HG02588 (cell line): ENCODE data around the gene KCNJ12.
"Not testable (repeated sequence)": the region's sequence is repeated elsewhere in the genome, so short reads cannot be mapped to it uniquely, and the experiment has no call there.

Experiments used
- ATAC-seq: cut with Tn5 transposase; IDR thresholded peaks from one replicate; pipeline ENCODE4 v1.9.1; 2021; ENCODE audit warnings: mild to moderate bottlenecking, moderate library complexity; ENCODE audit not compliant: unreplicated experiment

KCNJ12 gene

DNA sequence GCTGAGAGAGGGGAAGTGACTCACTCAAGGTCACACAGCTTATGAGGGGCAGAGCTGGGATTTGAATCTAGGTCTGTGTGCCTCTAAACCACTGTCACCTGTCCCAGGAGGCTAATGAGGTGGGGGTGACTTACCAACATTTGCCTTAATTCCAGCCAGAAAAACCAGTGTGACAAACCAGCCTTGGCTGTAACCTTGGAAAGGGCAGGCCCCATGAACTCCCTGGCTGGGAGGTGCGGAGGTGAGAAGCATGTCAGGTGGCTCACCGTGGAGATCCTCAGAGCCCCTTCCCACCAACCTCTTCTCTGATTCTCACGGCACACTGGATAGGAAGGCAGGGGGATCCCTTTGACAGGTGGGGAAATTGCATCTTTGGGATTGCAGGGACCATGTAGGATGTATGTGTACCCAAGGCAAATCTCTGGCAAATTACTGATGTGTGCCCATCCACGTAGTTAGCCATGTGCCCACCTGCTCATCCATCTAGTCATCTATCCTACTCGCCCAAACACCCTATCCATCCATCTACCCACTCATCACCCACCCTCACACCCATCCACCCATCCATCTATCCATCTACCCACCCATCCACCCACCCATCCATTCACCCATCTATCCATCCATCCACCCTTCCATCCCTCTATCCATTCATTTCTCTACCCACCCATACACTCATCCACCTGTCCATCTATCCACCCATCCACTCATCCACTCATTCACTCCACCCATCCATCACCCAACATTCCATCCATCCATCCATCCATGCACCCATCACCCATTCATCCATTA, 30.7 kb downstream of the KCNJ12 start:
- not testable (repeated sequence) for ATAC-seq

DNA sequence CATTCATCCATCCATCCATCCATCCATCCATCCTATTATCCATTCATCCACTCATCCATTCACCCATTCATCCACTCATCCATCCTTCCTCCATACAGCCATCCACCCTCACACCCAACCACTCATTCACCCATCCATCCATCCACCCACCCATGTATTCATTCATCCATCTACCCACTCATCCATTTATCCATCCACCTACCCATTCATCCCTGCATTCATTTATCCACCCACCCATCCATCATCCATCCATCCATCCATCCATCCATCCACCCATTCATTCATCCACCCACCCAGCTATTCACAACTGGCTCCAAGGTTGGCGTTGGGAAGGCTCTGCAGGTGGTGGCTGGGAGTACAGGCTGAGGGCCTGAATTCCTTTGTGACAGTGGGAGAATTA, 31.6 kb downstream of the KCNJ12 start:
- ATAC-seq, result not testable (repeated sequence)

DNA sequence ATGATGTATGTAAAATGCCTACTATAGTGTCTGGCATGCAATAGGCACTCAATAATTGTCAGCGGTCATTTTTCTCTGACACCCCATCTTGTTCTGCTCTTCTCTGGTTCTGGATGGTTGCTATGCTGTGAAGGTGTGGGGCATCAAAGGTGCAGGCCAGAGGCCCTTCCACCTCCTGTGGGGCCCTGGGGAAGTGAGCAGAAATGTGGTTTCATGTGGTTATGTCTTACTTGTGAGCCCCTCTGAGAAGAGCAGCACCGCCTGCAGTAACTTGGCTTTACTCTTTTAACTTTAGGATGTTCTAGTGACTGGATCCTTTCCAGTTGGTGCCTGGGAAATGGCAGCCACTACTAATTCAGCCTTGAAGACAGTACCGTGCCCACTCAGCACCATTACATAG, 32.1 kb downstream of the KCNJ12 start:
- not testable (repeated sequence) for ATAC-seq

DNA sequence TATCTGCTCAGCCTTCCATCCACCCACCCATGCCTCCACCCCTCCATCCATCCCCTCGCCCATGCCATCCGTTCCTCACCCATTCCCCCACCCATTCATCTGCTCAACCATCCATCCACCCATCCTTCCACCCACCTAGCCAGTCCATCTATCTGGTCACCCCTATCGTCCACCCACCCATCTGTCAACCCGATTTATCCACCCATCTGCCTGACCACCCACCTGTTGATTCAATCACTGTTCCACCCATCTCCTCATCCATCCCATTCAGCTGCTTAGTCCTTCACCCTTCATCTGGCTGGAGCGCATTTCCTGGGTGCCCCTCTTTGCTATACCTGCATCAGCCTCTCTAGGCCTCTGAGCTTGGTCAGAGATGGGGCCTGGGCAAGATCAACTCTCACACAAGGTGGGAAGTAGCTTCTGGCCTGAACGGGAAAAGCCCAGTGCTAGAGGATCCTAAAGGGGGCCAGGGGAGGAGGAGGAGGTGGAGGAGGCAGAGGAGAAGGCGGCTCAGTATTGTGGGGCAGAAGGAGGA, 32.7 kb downstream of the KCNJ12 start:
- not testable (repeated sequence) for ATAC-seq

DNA sequence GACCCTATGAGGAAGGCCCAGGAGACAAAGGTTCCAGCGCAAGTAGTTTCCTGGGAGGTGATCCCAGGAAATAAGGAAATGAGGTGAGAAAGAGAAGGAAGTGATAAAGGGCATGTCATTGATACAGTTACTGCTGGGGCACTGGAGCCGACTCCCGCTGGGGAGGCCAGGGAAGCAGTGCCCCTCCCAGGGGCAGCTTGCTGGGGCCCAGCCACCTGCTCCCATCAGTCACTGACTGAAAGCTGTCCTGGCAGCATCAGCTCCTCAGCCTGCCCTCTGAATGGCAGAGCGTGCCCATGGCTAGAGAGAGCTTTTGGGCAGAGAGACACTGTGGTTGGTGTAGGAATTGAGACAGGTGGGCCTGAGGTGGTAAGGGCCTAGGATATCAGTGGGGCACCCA, 33.2 kb downstream of the KCNJ12 start:
- ATAC-seq, result not testable (repeated sequence)

DNA sequence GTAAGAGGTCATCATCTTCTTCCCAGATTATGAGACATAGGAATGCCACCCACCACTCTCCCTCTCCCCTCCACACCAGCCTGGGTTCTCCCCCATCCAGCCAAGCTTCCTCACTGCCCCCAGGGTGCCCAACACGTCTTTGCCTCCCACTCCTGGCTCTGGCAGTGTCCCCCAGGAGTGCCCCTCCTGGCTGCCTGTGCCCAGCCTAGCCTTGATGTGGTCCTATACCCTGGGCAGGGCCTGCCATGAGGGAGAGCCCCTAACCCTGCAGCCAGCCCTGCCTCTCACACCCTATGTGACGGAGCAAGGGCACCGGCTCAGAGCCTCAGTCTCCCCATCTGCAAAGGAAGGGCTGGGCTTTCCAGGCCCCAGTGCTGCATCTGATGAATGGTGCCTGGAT, 33.8 kb downstream of the KCNJ12 start:
- not testable (repeated sequence) for ATAC-seq

DNA sequence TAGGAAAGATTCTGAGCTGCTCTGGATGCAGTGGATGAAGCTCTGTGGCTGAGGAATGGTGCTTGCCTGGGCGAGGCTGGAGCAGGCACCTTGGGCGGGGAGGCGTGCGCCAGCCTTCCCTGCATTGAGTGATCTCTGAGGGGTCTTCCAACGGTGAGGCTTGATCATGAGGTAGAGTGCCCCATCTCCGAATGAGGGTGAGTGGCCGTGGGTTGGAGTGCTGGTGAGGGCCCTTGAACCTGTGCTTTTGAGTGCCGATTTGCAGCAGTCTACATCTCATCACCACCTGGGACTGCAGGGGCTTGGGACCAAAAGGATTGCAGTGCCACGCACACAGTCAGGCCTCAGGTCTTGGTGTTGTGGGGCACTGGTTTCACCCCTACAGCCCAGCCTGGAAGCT, 34.2 kb downstream of the KCNJ12 start:
- not testable (repeated sequence) for ATAC-seq

DNA sequence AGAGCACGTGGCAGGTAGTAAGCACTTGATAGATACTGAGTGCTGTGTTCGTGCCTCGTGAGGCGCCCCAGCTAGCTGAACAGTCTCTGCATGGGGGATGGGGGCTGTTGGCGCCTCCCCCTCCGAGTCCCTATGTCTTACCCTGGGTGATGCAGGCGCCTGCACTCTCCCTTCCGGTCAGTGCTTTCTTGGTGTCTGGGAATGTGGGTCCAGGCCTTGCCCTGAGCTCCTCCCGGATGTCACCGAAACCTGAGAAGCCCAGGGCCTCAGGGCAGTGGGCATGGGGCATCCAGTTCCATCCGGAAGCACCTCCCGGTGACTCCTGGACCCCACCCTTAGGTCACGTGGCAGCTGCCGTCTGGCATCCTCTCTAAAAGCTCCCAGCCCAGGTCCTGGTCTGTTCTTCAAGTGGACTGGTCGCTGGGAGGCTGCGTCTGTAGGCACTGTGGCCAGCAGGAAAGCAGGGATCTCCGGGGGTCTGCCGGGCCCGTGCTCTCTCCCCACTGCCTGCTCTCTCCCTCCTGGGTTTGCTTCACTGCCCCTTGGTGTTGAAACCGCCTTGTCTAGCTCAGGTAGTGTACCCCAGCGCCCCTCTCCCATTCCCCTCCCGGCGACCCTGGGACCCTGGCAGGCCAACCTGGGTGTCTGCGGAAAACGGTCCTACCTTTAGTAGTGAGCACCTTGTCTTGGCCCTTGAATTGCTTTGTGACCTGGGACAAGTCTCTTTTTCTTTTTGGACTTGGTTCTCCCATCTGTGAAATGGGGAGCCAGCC, 34.9 kb downstream of the KCNJ12 start:
- ATAC-seq, result not testable (repeated sequence)

DNA sequence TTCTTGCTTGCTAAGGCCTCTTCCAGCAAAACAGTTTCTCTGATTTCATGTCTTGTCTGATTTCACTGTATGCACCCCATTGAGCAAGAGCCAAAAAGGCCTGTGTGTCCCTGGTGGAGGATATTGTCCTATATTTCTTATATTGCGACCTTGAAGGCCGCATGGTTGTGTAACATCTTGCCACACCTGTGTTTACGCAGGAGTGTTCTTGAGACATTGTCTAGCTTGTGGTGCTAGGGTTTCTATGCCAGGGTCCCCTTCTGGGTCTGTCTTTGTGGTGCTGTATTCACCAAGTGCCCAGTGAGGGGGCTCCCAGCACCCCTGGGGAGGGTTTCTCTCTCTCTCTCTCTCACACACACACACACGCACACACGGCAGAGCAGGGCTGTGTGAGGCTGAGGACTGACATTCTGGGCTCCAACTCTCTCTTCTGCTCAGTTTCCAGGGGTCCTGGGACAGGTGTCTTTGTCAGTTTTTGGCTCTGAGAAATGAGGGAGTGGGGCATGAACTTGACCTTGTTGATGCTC, 35.6 kb downstream of the KCNJ12 start:
- ATAC-seq, result not testable (repeated sequence)

DNA sequence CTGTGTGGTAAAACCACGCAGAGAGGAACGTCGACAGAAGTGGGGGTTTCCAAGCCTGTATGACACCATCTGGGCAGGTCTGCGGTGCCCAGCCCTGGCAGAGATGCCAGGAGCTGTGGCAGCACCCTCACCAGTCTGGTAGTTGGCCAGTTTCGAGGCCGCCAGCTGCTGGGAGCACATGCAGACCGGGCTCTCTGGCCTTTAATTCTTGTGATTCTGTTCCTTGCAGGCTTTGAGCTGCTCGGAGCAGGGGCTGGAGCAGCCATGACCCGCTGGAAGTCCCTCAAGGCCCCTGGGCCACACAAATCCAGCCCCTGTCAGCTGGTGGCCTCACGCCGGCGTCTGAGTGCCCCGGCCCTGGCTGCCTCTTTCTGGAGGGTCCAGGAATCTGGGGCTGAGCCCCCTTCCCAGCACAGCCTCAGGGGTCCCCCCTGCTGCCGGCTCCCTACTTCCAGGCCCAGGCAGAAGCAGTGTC, 36.1 kb downstream of the KCNJ12 start:
- ATAC-seq, result not testable (repeated sequence)

DNA sequence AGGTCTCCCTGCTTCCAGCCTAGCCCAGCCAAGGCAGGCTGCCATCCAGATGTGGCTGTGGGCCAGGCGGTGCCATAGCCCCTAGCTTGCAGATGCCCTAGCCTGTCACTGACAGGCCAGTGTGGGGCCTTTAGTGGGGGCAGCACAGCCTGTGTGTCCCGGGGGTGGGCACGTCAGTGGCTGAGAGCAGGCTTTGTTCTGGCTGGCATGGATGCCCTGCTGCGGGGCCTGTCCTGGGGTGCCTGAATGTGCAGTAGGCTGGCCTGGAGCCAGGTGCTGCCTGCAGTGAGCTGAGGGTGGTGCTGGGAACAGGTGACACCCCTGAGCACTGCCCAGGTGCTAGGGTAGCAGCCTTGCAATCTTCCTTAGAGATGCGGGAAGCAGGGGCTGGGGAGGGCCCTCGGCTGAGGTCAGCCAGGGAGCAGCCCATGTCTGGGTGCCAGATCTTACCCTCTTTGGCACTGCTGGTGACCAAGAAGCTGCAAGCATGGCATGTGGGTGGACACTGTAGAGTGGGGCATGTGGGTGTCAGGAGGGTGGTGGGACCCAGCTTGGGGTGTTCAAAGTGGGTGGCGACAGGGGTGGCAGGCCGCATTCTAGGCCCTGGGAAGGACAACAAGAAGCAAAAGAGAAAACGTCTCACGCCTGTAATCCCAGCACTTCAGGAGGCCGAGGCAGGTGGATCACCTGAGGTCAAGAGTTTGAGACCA, 37.6 kb downstream of the KCNJ12 start:
- not testable (repeated sequence) for ATAC-seq

DNA sequence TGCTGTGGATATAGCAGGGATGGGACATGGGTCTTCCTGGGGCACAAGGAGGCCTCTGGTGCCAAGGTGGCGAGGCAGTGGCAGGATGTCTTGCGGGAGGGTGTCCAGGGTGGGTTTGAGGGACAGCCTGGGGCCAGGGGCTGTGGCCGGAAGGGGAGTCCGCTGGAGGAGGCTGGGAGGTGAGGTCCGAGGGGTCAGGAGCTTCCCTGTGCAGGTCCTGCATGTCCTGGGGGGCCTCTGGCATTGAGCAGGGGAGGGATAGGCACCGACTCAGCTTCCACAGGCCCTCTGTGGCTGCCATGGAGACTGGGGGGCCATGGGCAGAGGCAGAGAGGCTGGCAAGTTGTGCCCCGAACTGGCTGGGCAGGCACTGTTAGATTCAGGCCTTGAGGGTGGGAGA, 38.5 kb downstream of the KCNJ12 start:
- not testable (repeated sequence) for ATAC-seq

DNA sequence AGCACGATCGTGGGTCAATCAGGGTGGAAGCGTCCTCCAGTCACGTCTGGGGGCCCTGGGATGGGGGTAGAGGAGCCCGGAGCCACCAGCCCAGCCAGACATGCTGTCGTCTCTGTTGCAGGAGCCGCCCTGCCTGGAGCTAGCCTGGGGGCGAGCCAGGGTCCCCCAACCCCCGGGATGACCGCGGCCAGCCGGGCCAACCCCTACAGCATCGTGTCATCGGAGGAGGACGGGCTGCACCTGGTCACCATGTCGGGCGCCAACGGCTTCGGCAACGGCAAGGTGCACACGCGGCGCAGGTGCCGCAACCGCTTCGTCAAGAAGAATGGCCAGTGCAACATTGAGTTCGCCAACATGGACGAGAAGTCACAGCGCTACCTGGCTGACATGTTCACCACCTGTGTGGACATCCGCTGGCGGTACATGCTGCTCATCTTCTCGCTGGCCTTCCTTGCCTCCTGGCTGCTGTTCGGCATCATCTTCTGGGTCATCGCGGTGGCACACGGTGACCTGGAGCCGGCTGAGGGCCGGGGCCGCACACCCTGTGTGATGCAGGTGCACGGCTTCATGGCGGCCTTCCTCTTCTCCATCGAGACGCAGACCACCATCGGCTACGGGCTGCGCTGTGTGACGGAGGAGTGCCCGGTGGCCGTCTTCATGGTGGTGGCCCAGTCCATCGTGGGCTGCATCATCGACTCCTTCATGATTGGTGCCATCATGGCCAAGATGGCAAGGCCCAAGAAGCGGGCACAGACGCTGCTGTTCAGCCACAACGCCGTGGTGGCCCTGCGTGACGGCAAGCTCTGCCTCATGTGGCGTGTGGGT, 39.2 kb downstream of the KCNJ12 start:
- not testable (repeated sequence) for ATAC-seq

DNA sequence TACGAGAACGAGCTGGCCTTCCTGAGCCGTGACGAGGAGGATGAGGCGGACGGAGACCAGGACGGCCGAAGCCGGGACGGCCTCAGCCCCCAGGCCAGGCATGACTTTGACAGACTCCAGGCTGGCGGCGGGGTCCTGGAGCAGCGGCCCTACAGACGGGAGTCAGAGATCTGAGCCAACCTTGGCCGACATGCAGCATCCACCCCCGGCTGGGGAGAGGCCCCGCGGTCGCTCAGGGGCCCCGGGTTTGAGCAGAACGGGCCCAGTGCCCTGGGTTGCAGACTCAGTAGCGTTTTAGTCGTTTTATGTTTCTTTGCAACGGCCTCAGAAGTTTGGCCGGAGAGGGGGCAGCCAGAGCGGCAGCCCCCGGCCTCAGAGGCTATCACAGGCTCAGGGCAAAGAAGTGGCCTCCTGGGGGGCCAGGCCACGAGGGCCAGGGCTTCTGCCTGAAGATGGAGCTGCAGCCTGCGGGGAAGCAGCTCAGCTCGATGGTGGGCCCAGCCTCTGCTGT, 40.4 kb downstream of the KCNJ12 start:
- not testable (repeated sequence) for ATAC-seq

DNA sequence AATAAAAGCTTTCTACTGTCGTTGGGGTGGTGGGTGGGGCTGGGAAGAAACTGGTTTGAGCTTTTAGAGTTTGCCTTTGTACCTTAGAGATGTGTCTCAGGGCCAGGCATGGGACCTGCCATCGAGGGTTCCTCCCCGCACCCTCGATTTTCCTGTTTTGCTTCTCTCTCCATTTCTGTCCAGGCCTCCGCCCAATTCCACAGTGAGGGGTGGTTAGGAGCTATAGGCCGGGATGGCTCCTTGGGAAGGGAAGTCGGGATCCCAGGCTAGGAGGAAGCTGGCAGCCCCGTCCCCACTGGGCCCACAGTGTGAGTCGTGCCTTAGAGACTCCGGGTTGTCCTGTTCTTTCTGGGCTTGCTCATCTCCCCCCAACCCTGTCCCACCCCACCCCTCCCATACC, 41.2 kb downstream of the KCNJ12 start:
- ATAC-seq, result not testable (repeated sequence)

DNA sequence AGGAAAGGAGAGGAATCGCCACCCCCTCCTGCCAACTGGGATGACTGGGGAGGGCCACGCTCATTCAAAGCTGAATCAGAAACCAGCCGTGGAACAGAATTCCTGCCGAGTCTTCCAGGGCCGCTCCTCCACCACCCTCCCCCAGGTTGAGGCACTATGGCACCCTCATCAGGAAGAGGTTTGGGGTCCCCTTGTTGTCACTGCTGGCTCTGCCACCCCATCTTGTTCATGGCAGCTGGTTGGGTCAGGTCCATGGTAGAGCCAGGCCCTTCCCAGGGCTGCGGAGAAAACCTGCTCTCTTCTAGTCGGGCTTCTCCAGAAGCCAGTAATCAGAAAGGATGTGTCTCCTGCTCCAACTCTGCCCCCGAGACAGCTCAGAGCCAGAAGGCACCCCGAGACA, 41.8 kb downstream of the KCNJ12 start:
- no peak for ATAC-seq

DNA sequence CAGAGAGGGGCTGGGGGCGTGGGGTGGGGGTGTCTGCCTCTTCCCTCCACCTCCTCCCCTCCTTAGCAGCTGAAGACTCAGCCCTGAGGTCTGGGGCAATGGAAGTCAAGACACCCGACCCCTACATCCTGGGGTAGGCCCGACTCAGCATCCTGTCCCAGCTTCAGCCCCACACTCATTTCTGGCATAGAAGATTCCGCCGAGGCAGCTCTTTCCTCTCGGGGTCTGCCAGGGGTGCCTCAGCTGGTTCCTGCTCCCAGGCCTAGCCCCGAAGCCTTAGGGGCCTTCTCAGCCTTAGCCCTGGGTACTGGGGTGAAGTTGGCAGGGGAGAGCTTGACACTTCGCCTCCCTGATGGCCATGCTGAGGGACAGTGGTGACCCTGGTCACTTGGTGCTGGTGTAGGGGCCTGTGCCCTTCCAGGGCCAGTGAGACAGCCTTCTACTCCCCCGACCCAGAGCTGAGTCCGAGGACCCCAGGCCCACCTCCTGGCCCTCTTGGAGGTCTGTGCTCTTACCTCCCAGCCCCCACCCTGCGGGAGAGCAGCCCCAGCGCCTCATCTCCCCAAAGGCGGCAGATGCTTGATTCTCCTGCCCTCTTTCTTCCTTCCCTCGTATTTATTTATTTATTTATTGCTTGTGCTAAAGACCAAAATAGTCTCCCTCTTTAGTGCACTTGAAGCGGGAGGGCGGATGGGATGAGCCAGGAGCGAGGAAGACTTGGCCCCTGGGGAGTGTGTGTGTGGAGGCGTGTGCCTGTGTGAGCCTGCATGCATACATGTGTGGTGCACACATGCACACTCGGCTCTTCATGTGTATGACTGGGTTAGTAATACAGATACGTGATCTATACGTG, 42.5 kb downstream of the KCNJ12 start:
- ATAC-seq, result no peak

DNA sequence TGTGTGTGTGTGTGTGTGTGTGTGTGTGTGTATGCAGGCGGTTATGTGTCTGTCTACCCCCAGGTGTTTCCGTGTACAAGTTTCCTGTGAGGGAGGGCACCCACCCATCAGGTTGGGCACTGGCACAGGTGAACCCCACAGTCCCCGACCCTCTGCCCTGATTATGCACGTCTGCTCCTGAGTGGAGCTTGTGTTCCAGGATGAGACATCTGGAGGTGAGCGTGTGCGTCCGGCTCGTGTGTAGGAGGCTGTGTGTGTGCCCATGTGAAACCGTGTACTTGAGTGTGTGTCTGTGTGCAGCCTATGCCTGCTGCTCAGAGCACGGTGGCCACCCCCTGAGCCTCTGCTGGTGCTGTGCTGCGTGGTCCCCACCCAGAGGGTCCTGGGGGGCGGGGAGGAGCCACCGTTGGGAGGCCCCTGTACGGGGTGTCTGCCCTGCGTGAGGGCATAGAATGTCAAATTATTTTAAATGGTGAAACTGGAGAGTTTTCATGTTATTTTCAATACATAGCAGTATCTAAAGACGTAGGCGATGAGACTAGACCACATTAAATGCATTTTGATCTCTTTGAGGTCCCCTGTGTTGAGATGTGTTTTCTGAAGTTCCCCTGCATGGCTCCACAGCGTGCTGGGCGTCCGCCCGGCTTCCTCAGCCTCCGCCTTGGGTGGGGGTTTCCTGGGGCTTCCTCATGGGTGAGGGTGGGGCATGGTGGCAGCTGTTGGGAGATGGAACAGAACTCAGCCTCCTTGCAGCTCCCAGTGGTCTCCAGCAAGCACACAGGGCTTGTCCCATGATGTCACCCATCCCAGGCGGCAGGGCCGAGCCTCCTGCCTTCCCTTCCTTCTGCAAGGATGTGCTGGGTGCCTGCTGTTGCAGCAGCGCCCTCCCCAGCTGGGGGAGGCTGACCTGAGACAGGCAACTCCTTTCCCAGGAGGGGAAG, 43.4 kb downstream of the KCNJ12 start:
- no peak for ATAC-seq
